ENCODE measurements around the gene PEX14.

Gene PEX14

GRCh38 chr1:10642403-10643080 lies 167.8 kb downstream of the PEX14 start:
- no peak for DNase-seq (ENCODE audit: low read depth in 3 of 3, low spot score in 1 of 3)

GRCh38 chr1:10643607-10644306 lies 169.0 kb downstream of the PEX14 start:
- no peak for DNase-seq (ENCODE audit: low read depth in 3 of 3, low spot score in 1 of 3)

- DNase-seq (ENCODE audit: low read depth in 3 of 3, low spot score in 1 of 3) = no peak
These were observed 169.8 kb downstream of the PEX14 start for GRCh38 chr1:10644307-10645128.

- no peak for DNase-seq (ENCODE audit: low read depth in 3 of 3, low spot score in 1 of 3)
These were observed 171.7 kb downstream of the PEX14 start for GRCh38 chr1:10646347-10646861.

DNA sequence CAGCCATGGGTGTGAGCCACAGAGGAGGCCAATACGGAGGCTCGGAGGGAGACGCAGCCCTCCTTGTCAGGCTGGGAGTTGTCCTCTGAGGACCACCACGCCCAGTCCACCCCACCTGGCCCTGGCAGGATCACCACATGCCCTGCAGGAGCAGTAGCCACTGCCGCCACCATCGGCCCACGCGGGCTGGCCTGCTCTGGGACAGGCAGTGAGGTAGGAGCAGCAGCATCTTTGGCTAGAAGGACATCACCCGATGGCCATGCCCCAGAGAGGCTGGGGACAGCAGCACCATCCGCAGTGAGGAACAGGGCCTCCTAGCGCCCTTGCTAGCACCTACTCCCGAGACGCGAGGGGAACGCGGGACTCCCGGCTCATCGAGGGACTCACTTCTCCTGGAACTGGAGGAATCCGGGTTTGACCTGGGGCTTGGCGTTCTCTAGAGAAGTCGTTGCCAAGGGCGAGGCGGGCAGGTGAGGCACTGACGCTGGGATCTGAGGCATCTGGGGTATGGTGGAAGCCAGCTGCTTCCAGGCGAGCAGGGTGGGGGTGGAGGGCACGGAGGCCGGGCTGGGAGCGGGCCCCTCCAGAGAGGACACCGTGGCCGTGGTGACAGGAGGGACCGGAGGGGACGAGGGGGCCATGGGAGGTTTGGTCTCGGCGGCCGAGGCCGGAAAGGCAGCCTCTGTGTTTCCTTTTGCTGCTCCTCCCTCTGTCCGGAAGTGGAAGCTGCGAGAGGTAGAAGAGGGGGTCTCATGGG lies 172.8 kb downstream of the PEX14 start:
- no peak for DNase-seq (ENCODE audit: low read depth in 3 of 3, low spot score in 1 of 3)

DNA sequence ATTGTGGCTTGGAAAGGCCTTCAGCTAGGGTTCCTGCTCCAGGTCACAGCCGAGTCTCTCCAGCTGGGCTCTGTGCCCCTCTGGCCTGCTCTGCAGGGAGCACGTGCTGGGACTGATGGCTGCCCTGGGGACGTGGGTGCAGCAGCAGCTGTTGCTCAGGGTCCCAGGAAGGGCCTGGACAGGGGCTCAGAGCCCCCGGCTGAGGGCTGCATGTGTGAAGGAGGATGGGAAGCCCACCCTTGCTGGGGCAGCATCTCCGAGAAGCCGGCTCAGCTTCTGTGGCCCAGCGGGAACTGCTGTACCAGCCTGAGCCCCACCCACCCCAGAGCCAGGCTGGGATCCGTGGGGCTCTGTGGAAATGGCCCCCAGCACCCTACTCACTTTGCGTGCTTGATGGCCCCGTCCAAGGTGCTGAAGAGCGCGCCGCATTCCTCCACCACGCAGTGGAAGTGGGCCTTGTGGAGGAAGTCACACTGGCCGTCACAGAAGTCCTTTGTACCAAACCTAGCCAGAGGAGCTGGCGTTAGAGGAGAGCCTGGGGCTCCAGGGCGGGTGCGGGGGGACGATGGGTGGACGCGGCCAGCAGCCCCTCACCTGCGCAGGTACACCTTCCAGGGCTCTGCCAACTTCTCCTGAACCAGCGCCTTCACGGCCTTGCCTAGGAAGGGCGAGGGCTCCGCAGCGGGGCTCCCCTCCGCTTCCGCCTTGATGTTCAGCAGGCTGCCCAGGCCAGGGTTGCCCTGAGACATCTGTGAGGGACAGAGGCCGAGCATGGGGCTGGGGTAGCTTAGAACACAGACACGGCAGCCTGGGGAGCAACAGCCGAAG lies 174.2 kb downstream of the PEX14 start:
- no peak for DNase-seq (ENCODE audit: low read depth in 3 of 3, low spot score in 1 of 3)

GRCh38 chr1:10649517-10650201 lies 174.9 kb downstream of the PEX14 start:
- DNase-seq (ENCODE audit: low read depth in 3 of 3, low spot score in 1 of 3) = no peak

GRCh38 chr1:10650556-10651388 lies 176.0 kb downstream of the PEX14 start:
- no peak for DNase-seq (ENCODE audit: low read depth in 3 of 3, low spot score in 1 of 3)

DNA sequence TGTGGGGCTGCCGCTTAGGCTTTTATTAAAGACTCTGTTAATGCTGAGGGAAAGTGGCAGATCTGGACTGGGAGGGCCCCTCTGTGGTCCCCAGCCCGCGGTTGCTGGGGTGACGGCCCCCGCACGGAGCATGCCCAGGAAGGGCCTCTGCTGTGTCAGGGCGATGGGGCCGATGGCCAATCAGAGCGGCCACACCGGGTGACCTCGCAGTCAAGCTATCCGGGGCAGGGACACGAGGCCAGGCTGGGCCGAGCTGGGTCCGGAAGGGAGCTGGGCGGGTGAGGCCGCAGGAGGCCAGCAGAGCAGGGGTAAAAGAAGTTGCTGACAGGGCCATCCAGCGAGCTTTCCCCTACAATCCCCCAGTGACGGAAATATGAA lies 176.6 kb downstream of the PEX14 start:
- DNase-seq (ENCODE audit: low read depth in 3 of 3, low spot score in 1 of 3) = no peak

DNA sequence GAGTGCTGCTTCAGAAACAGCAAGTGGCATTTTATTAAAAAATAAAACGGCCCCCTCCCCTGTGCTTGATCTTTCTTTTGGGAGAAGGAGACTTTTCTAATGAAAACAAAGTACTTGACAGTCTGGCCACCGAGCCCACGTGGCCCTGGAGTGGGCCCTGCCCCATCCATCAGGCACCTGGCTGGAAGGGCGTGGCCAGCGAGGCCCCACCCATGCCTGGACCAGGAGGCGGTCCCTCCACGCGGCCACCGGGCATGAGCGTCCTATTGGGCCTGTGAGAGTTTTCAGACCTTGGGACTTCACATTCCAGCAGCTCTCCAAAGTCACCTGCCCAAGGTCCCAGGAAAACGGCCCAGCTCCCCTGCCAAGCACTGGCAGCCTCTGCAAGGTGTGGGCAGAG lies 177.0 kb downstream of the PEX14 start:
- no peak for DNase-seq (ENCODE audit: low read depth in 3 of 3, low spot score in 1 of 3)

- DNase-seq (ENCODE audit: low read depth in 3 of 3, low spot score in 1 of 3) = no peak
These were observed 177.9 kb downstream of the PEX14 start for GRCh38 chr1:10652626-10653025.

DNA sequence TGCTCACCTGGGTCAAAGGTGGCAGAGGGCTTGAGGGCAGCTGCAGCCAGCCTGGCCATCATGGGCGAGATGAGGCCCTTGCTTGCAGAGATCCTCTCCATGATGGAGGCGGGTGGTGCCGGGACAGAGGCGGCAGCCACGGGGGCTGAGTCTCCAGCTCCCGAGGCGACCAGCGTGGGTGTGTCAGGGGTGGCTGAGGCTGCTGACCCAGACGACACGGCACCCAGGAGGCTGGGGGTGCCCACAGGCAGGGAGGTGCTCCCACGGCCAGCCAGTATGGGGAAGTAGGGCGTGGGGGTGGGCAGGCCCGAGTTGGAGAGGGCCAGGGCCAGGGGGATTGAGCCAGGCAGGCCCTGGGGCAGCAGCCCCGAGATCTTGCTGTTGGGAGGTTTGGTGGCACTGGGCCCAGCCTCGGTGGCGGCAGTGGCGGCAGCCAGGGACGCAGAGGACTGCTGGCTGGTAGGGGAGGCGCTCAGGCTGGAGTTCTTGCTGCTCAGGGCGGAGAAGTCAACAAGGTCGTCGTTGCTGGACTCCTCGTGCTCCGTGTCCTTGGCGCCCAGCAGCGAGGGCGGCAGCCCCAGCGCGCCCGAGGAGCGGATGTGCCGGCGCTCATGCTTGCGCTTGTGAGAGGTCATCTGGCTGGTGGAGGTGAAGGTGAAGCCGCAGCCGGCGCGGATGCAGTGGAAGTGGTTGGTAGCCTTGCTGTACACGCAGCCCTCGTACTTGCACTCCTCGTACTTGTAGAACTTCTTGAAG lies 178.8 kb downstream of the PEX14 start:
- no peak for DNase-seq (ENCODE audit: low read depth in 3 of 3, low spot score in 1 of 3)

DNA sequence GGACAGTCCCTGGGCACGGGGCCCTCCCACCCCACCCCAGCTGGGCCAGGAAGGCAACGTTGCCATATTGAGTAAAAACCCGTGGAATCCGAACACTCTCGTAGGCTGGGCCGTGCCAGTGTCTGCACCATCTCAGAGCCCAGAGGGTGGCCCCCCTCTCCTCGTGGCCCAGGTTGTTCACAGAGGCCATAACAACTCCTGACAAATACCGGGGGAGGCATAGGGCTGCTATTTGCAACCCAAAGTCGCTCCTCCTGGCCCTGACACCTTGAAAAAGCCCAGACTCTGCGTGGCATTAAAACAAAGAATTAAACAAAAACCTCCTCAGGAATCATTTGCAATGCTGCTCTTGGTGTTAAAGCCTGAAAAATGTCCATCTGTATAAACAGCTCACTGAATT lies 180.3 kb downstream of the PEX14 start:
- no peak for DNase-seq (ENCODE audit: low read depth in 3 of 3, low spot score in 1 of 3)

GRCh38 chr1:10656431-10656830 lies 181.7 kb downstream of the PEX14 start:
- no peak for DNase-seq (ENCODE audit: low read depth in 3 of 3, low spot score in 1 of 3)

DNA sequence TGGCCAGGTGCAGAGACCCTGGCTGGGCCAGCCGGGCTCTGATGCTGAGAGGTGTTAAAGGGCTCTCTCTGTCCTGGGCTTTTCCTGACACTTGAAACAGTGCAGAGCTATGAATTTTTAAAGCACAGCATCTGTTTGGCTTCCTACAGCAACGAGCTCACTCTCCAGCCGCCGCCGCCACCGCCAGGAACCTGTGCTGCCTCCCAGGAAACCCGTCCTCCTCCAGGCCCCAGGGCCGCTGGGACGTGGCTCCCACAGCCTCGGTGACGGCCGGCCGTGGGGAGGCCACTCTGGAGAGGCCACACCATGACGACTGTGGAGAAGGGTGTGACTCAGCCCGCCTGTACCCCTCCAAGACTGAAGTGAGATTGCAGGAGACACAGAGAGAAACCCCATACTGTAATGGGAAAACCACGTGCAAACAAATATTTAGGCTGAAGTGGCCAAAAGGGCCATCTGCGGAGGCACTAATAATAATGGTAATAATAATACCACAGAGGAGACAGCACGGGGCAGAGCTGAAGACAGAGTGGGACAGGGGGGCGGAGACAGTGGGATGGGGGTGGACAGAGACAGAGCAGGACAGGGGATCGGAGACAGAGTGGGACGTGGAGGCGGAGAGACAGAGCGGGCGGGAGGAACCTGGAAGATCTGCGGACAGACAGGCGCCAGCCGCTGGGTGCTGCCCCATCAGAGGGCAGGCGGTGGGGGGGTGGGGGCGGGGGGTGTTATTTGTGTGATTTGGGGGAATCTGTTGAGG lies 182.5 kb downstream of the PEX14 start:
- no peak for DNase-seq (ENCODE audit: low read depth in 3 of 3, low spot score in 1 of 3)

DNA sequence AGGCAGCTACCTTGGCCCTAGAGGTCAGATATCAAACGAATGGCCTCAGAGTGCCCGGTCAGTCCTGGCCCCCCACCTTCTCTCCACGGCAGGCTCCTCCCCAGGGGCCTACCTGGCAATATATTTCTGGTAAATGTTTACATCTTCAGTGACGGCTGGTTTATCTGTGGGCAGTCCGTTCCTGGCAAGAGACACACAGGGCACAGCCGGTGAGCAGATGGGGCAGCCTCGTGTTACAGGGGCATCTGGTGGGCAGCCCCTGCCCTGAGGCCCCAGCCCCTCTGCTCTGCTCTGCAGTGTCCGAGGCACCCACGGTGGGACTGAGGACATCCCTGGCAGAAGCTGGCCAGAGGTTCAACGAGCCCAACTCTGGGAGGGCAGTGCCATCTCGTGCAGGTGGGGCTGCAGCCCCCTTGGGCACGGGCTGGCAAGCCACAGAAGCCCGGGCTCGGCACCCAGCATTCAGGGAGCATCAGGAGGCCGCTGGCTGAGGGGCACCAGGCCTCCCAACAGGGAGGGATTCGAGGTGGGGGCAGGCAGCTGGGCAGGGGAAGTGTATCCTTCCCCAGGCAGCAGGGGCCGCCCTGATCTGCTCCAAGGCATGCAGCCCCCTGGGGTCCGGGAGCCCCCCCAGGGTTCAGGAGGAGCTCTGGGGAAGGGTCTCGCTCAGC lies 183.8 kb downstream of the PEX14 start:
- no peak for DNase-seq (ENCODE audit: low read depth in 3 of 3, low spot score in 1 of 3)

DNA sequence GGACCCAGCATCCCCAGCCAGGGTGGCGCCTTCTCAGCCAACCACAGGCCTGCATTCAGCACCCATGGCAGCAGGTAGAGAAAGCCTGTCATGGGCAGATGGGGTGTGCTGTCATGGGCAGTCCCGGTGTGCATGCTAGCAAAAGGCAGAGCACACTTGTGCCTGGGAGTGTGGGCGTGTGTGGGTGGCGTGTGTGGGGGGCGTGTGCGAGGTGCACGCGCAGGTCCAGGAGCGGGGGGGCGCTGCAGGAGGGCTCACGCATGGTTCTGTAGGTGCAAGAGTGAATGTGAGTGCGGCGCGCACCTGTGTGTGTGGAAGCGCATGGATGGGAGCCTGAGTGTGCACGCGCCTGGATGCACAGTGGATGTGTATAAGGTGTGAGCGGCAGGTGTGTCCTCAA lies 184.5 kb downstream of the PEX14 start:
- no peak for DNase-seq (ENCODE audit: low read depth in 3 of 3, low spot score in 1 of 3)
